ENCODE data around the gene EHMT1. TPM values are rescaled to one million over a fixed set of nuclear protein-coding genes. Genes with fewer than 3 reads are reported as not detected.

The EHMT1 gene
- 163 and 171 TPM in 2 replicates for total RNA-seq (2021; fragmentation: NEBNext Ultra II Directional; extraction: Animal tissue kit (Norgen Biotek cat#: 25700))
- 95.7 and 143 TPM in 2 replicates for polyA plus RNA-seq (2011; rRNA removed)
- polyA plus RNA-seq (2011; cell fraction: cytosol; rRNA removed): 96.0 TPM
- 204 TPM for polyA plus RNA-seq (2011; cell fraction: nucleus; rRNA removed)
- polyA plus RNA-seq (2012, experiment 1 of 2): 66.4 to 99.9 TPM (median 90.6 TPM) in 4 replicates
- polyA plus RNA-seq (2012, experiment 2 of 2): 56.9 TPM
- 68.1 TPM for polyA plus RNA-seq (2013, experiment 1 of 2)
- polyA plus RNA-seq (2013, experiment 2 of 2): 62.4 TPM
- 101 and 107 TPM in 2 replicates for polyA minus RNA-seq (2011; rRNA and poly(A)+ RNA removed)
- polyA minus RNA-seq (2011; cell fraction: cytosol; rRNA and poly(A)+ RNA removed): 93.4 TPM
- 95.4 TPM for polyA minus RNA-seq (2011; cell fraction: nucleus; rRNA and poly(A)+ RNA removed)
- long read RNA-seq, experiment 1, partial matches to known transcripts: 53 of 65 reads
- long read RNA-seq, experiment 1, other reads (novel, unspliced or antisense): 6 of 65 reads
- long read RNA-seq, experiment 2, partial matches to known transcripts: 0 of 2 reads
- long read RNA-seq, experiment 2, other reads (novel, unspliced or antisense): 2 of 2 reads

GRCh38 chr9:137618105-137619067, at the start of gene EHMT1:
TSS of gene EHMT1 (plus strand) at chr9:137619005. CDS start at chr9:137619029, 24 bp downstream.
- no peak for FAIRE-seq
- no peak for TF ChIP-seq NANOG (IDR thresholded peaks at IDR 0.05; ENCODE audit: insufficient read depth, low read depth, low read length, poor library complexity, severe bottlenecking)
- peak; percentile 72 for TF ChIP-seq CREB1 (IDR thresholded peaks at IDR 0.05)
- peak; percentile 81 for TF ChIP-seq PHF8 (conservative IDR thresholded peaks at IDR 0.05; ENCODE audit: low read depth, low read length)
- no peak for TF ChIP-seq MAX (IDR thresholded peaks at IDR 0.05)
- no peak for TF ChIP-seq BACH1 (IDR thresholded peaks at IDR 0.05; ENCODE audit: low read length)
- peak; percentile 60 for TF ChIP-seq ASH2L (IDR thresholded peaks at IDR 0.05; ENCODE audit: low read length)
- TF ChIP-seq TAF1 (IDR thresholded peaks at IDR 0.05; ENCODE audit: low read depth, low read length): peak; percentile 73; the same call in 1 of the 2 replicates

More at GRCh38 chr9:137618105-137619067, at the start of gene EHMT1:
- CTCF ChIA-PET (ENCODE audit: partially characterized antibody): interaction anchor here (1.0 to 2.8 kb wide), 5 partner anchors 10 to 77 kb away, joined by 4 to 15 read pairs (median 6); no protein-coding TSS in a partner anchor
- Histone ChIP-seq H3K79me2 (ENCODE audit: control insufficient read depth in 1 of 2, insufficient read depth in 2 of 2, low read length in 2 of 2) (peaks cover 35 to 57% of the 10 kb centered on the region in 2 experiments), H2AK5ac (ENCODE audit: low read depth, low read length) (peak within 1 kb of the TSS; percentile 32; the same call in 1 of the 2 replicates), H3K23ac (ENCODE audit: insufficient read length) (no peak within 1 kb of the TSS), H3K4me2 (ENCODE audit: insufficient read depth in 1 of 2, low read depth in 2 of 2, low read length in 2 of 2) (peak within 1 kb of the TSS; percentile 91 to 97), H3K4me1 (replicated peaks in 1 of 4; ENCODE audit: control insufficient read depth in 3 of 4, insufficient read depth in 4 of 4, low read length in 3 of 4) (peaks cover 0 to 9% (median 5%) of the 10 kb centered on the region in 4 experiments; a peak in 5 of 7 replicates), H2BK20ac (ENCODE audit: low read length) (no peak within 1 kb of the TSS), H2BK120ac (replicated peaks; ENCODE audit: low read depth, low read length) (no peak within 1 kb of the TSS), H3K9me3 (ENCODE audit: insufficient read depth in 2 of 2, low read depth in 1 of 2, low read length in 1 of 2) (no peaks in the 10 kb centered on the region), H3K4ac (replicated peaks; ENCODE audit: insufficient read length, low read depth, low read length) (peak within 1 kb of the TSS; percentile 85), H4K5ac (ENCODE audit: insufficient read length, low read depth, low read length) (peak within 1 kb of the TSS; percentile 63), H3K56ac (replicated peaks; ENCODE audit: insufficient read length, low read depth, low read length) (peak within 1 kb of the TSS; percentile 82), H3K27ac (ENCODE audit: low read depth, low read length) (peak within 1 kb of the TSS; percentile 84), H4K8ac (ENCODE audit: extremely low read depth, insufficient read depth, low read length) (peak within 1 kb of the TSS; percentile 93; the same call in 1 of the 2 replicates), H3K27me3 (replicated peaks in 1 of 4; ENCODE audit: control insufficient read depth in 3 of 4, extremely low read depth in 1 of 4, insufficient read depth in 3 of 4, low read length in 3 of 4) (no peaks in the 10 kb centered on the region), H3K18ac (ENCODE audit: extremely low read depth, low read length) (peak within 1 kb of the TSS; percentile 87), H4K20me1 (replicated peaks in 1 of 2; ENCODE audit: control insufficient read depth in 1 of 2, insufficient read depth in 2 of 2, low read length in 2 of 2) (peaks cover 4 to 27% of the 10 kb centered on the region in 2 experiments), H4K91ac (replicated peaks; ENCODE audit: insufficient read length, low read length) (peak within 1 kb of the TSS; percentile 75), H3K14ac (ENCODE audit: insufficient read length) (peak within 1 kb of the TSS; percentile 57), H3K9ac (replicated peaks in 1 of 4; ENCODE audit: extremely low read depth in 1 of 4, low read depth in 3 of 4, low read length in 3 of 4) (peak within 1 kb of the TSS; percentile 91 to 96 (median 94)), H3K4me3 (ENCODE audit: extremely low read depth in 1 of 4, insufficient read depth in 2 of 4, low read depth in 3 of 4, low read length in 4 of 4) (peak within 1 kb of the TSS; percentile 83 to 99 (median 92)), H3K36me3 (ENCODE audit: control insufficient read depth in 2 of 4, insufficient read depth in 4 of 4, low read length in 3 of 4) (peaks cover 5 to 25% (median 11%) of the 10 kb centered on the region in 4 experiments; a peak in 6 of 8 replicates), H2BK12ac (ENCODE audit: low read depth, low read length) (0 out of 2 replicates have a peak within 1 kb of the TSS, but pooled peaks have one; percentile 71), H3K23me2 (ENCODE audit: low read depth, low read length) (peaks cover 4% of the 10 kb centered on the region; the same call in 1 of the 2 replicates), H2BK5ac (ENCODE audit: low read depth, low read length) (peak within 1 kb of the TSS; percentile 80; the same call in 1 of the 2 replicates), H2BK15ac (ENCODE audit: low read length) (no peak within 1 kb of the TSS; the same call in 1 of the 2 replicates), H2AFZ (ENCODE audit: low read length) (no peak within 1 kb of the TSS), H3K79me1 (ENCODE audit: low read depth, low read length) (peaks cover 11% of the 10 kb centered on the region)
- WGBS, 2 experiments (ENCODE audit: extremely low coverage in 1 of 2, insufficient coverage in 1 of 2, insufficient read length in 1 of 2, insufficient replicate concordance in 2 of 2, low coverage in 1 of 2, low lambda C conversion rate in 2 of 2, missing lambda C conversion rate in 1 of 2): 2% methylated on average over 71 of the region's 94 CpGs; no CpG with 5 or more reads in 1 of the 2 experiments
- DNase-seq (ENCODE audit: low read depth in 1 of 2, low spot score in 2 of 2): peak; percentile 46 to 95
- POLR2A ChIA-PET (ENCODE audit: partially characterized antibody): interaction anchor here (0.6 to 3.5 kb wide), 24 partner anchors 9 to 171 kb away, joined by 3 to 25 read pairs (median 5); partner anchors contain the start of genes ARRDC1, DPH7, PNPLA7 and ZMYND19

Data from H1 (cell line).